GM13977 (cell line): ENCODE results near the gene CARHSP1.

Source experiments
- DNase-seq: peaks from one replicate; pipeline ENCODE4 v3.0.0; 2012; ENCODE audit warnings: low spot score
- in situ Hi-C: fragments of 300-500 bp; cut with MboI; formaldehyde crosslinking; loops from one replicate; pipeline ENCODE4 v1.12.0; 2022; ENCODE audit warnings: low sequenced_read_pairs, low pct_unique_long_range_greater_than_20kb, mixed read lengths, inconsistent platforms; ENCODE audit not compliant: unreplicated experiment
- TF ChIP-seq, protein P1 (sequence below): IDR thresholded peaks from 2 replicates; pipeline ENCODE4 v1.5.1; 2012; ENCODE audit warnings: mild to moderate bottlenecking, control low read depth; ENCODE audit not compliant: insufficient read depth; ENCODE audit errors: extremely low read depth, missing control alignments

CARHSP1 gene

GRCh38 chr16:8901320-8901861 is 32.6 kb upstream of the CARHSP1 start:
- TF ChIP-seq, protein P1, sequence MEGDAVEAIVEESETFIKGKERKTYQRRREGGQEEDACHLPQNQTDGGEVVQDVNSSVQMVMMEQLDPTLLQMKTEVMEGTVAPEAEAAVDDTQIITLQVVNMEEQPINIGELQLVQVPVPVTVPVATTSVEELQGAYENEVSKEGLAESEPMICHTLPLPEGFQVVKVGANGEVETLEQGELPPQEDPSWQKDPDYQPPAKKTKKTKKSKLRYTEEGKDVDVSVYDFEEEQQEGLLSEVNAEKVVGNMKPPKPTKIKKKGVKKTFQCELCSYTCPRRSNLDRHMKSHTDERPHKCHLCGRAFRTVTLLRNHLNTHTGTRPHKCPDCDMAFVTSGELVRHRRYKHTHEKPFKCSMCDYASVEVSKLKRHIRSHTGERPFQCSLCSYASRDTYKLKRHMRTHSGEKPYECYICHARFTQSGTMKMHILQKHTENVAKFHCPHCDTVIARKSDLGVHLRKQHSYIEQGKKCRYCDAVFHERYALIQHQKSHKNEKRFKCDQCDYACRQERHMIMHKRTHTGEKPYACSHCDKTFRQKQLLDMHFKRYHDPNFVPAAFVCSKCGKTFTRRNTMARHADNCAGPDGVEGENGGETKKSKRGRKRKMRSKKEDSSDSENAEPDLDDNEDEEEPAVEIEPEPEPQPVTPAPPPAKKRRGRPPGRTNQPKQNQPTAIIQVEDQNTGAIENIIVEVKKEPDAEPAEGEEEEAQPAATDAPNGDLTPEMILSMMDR = no peak
- in situ Hi-C loops = no loop called here
- no peak for DNase-seq

GRCh38 chr16:8900343-8900742 is 31.5 kb upstream of the CARHSP1 start:
- in situ Hi-C loops = no loop called here
- TF ChIP-seq, protein P1 = no peak
- no peak for DNase-seq

GRCh38 chr16:8899709-8900317 is 31.0 kb upstream of the CARHSP1 start:
- TF ChIP-seq, protein P1 = peak; percentile 19
- no peak for DNase-seq
- in situ Hi-C loops = no loop called here

- DNase-seq = no peak
- in situ Hi-C loops = no loop called here
- TF ChIP-seq, protein P1 = no peak
Observed at GRCh38 chr16:8898660-8899318, 30.0 kb upstream of the CARHSP1 start.

DNA sequence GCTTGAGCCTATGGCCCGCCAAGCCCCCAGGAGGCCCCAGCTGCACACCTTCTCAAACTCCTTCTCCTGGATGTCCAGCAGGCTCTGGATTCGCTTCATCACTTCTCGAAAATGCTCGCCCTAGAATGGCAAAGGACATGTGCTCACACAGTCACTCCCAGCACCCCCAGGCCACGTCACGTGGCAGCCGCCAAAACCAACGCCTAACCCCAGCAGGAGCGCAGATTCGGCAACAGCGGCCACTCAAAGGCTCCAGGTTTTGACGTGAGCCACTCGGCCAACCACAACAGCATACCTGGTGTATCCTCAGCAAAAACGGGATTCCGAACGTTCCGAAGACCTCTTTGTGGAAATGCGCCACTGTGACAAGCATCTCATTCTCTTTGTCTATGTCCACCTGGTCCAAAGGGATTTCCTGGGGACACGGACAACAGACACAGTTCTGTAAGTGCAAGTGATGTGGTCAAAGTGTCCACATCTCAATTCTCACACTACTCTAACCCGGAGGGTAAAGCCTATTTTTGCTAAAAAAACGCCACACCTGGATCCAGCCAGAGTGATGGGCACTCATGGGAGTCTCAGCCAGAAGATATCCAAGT is 26.0 kb upstream of the CARHSP1 start:
- in situ Hi-C loops = no loop called here
- TF ChIP-seq, protein P1 = no peak
- no peak for DNase-seq

DNA sequence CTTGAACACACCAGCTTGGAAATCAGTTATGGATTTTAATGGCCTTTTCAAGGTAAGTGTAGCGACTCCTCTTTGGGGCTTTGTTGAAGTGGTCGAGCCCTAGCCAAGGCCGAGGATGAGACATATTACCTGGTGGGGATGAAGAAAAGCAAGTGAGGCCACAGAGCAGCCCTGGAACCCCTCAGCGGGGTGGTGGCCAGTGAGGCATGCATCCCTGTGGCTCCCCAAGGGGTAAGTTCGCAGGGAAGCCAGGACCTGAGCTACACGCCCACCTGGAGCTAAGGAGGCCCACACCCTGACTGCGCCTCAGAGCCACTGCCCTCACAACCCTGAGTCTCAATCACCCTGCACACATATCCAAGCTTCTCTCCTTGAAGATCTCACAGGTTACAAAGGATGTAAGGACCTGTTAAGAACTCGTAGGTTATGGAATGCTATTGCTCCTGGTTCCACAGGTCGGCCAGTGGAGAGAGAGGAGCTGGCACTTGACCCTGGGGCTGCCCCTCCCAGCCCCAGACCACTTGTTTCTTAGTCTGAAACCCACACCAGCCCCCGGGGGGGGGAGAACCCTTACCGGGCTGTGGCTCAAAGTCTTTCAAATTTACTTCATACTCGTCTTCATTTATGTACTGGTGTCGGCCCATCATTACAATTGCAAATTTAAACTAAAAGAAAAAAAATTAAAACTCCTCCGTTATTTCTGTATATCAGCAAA is 25.3 kb upstream of the CARHSP1 start:
- TF ChIP-seq, protein P1 = no peak
- in situ Hi-C loops = no loop called here
- no peak for DNase-seq
